NK-92 treated with Interleukin-12 subunit alpha and Interleukin-12 subunit beta, amount 100 ng/mL, for 24 hours (cell line): ENCODE results near the gene RNF7.
A peak's percentile ranks its signal among the peaks of the same experiment; 100 is the strongest.
"Not testable (repeated sequence)": the region's sequence is repeated elsewhere in the genome, so short reads cannot be mapped to it uniquely, and the experiment has no call there.

Experiments used
- DNase-seq: peaks from one replicate; lab custom pipeline; 2025; lab: John Stamatoyannopoulos, UW

Gene RNF7

GRCh38 chr3:141782386-141782932 is 44.4 kb downstream of the RNF7 start:
- no peak for DNase-seq

GRCh38 chr3:141783632-141784031 is 45.5 kb downstream of the RNF7 start:
- no peak for DNase-seq

DNA sequence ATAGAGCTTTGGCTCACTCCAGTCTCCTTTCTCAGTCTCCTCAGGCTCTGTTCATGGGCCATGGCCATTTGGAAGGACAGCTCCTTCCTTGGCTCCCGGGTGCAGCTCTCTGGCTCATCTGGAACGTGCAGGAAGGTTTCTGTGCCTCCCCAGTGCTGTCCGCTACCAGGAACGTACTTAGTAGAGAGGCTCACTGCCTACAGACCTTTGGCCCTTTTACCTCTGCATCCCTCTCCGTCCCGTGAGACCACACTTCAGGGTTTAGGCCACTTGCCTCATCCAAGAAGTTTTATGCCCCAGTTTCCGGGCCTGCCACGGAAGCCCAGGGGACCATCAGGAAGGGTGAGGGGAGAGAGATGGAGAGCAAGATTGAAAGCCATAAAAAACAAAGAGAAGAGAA is 46.0 kb downstream of the RNF7 start:
- no peak for DNase-seq

DNA sequence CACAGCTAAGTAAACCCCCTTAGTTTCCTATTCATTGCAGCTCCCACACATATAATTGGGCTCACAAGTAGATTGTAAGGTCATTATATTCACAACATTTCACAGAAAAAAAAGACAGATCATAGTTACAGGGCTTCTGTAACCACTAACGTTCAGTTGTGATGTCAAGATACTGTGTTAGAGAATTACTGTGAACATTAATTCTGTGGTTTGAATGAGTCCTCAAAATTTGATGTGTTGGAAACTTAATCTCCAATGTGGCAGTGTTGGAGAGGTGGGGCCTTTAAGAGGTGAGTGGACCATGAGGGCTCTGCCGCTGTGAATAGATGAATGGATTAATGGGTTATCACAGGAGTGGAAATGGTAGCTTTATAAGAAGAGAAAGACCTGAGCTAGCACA is 46.4 kb downstream of the RNF7 start:
- DNase-seq, result no peak

GRCh38 chr3:141788149-141788548 is 50.1 kb downstream of the RNF7 start:
- no peak for DNase-seq

DNA sequence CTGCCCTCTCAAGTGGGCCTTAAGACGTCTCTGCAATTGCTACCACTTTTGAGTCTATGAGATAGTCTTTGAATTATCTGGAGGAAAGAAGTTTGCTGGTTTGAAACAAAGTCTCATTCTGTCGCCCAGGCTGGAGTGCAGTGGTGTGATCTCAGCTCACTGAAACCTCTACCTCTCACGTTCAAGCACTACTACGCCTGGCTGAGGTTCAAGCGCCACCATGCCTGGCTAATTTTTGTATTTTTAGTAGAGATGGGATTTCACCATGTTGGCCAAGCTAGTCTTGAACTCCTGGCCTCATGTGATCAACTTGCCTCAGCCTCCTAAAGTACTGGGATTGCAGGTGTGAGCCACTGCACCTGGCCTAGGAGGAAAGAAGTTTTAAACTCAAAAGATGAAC is 50.7 kb downstream of the RNF7 start:
- DNase-seq, result not testable (repeated sequence)

DNA sequence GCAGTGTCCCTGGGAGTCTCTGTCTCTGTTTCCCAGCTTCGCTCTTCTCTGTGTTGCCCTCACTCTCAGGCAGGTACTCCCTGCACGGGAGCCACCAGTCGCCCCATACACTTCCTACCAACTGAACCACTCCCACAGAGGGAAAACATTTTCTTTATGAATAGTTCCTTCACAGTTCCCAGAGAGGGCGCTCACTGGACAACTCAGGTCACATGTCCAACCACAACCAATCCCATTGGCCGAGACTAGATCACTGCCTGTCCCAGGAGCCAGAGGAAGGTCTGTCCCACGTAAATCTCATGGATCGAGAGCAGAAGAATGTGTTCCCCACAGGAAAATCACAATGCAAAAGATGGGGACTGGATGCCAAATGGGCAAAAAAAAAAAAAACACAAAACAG is 51.2 kb downstream of the RNF7 start:
- DNase-seq, result no peak

- no peak for DNase-seq
Observed at GRCh38 chr3:141790171-141790570, 52.1 kb downstream of the RNF7 start.

- DNase-seq, result no peak
Observed at GRCh38 chr3:141792495-141792894, 54.4 kb downstream of the RNF7 start.

- DNase-seq, result no peak
Observed at GRCh38 chr3:141793476-141794260, 55.6 kb downstream of the RNF7 start.

DNA sequence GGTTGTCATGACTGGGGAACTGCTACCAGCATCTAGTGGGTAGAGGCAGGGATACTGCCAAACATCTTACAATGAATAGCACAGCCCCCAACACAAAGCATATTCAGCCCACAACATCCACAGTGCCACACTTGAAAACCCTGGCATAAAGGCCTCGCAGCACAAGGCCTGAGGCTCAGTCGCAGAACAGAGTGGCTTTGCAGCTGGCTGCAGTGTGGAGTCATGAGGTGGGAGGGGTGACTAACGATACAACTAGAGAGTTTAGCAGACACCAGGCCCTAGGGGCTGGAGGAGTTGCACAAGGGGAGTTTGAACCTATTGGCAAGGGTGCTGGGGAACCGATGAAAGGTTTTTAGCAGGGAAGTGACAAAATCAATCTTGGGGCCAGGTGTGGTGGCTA is 57.2 kb downstream of the RNF7 start:
- no peak for DNase-seq

DNA sequence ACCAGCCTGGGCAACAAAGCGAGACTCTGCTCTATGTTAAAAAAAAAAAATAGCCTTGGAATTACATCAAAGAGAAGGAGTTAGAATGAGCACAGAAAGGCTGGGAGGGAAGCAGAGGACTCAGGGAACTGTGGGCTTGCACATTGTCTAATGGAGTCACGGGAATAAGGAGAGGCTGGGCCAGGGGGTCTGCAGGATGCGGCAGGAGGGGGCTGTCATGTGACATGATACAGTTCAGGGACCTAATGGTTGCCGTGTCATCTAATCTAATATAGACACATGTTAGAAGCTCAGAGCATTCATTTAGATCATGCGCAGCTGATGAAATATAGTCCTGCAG is 57.6 kb downstream of the RNF7 start:
- DNase-seq, result no peak

GRCh38 chr3:141796081-141796888 is 58.2 kb downstream of the RNF7 start:
- peak; percentile 57 for DNase-seq
